ENCODE results near the gene DUSP28. TPM values are rescaled to one million over a fixed set of nuclear protein-coding genes. Genes with fewer than 3 reads are reported as not detected.

The DUSP28 gene
- total and polyA plus RNA-seq, 2 of the 13 experiments (the other 11 are each of a cell fraction or from before 2014, with no cell fraction given) = 5.2 to 8.6 TPM

DNA sequence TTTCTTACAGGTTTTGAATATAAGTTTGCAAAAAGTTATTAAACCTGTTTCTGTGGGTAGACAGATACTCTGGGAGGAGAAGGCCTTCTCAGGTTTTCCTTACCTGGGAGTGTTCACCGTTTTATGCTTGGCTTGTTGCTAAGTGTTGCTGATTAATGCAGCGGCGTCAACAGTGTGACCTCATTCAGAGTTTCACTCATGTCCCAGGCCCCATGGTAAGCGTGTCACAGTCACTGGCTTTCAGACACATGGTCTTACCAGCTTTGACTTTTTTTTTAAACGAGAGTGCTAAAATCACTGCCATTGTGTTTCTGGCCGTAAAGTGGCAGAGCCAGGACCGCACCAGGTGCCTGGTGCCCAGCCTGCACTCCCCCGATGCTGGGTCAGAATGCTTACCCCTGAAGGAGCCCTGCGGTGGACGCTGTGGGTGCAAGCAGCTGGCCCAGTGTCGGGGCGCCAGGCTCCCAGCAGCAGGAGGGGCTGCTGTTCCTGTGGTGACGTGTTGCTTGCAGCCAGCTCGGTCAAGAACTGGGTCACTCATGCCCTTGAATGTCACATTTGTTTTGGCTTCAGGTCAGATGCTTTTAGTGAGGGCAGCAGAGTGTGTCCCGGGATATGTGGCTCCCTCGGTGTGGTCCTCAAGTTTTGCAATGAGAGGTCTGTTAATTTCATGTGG lies 29.8 kb downstream of the DUSP28 start:
- Histone ChIP-seq H3K9ac (ENCODE audit: insufficient read depth, low read depth, low read length) (no peak overlapping the region), H3K9me3 (ENCODE audit: low read length) (no peaks in the 10 kb centered on the region), H3K79me2 (ENCODE audit: insufficient read depth, low read length) (peaks cover 43% of the 10 kb centered on the region), H3K4me1 (ENCODE audit: insufficient read depth, low read length) (peaks cover 25% of the 10 kb centered on the region), H3K27me3 (ENCODE audit: control insufficient read depth in 1 of 2, insufficient read depth in 2 of 2, low read length in 2 of 2) (peaks cover 0 to 4% of the 10 kb centered on the region in 2 experiments; a peak in 1 of 5 replicates), H3K36me3 (replicated peaks in 1 of 2; ENCODE audit: control insufficient read depth in 1 of 2, insufficient read depth in 2 of 2, low read length in 2 of 2) (peaks cover 20 to 36% of the 10 kb centered on the region in 2 experiments), H2AFZ (ENCODE audit: low read length) (no peak overlapping the region), H3K27ac (ENCODE audit: extremely low read length, insufficient read depth, low read length) (no peak overlapping the region), H3K4me3 (replicated peaks in 1 of 3; ENCODE audit: insufficient read depth in 1 of 3, low read depth in 2 of 3, low read length in 3 of 3) (no peak overlapping the region), H4K20me1 (ENCODE audit: insufficient read depth, low read length) (peaks cover 14% of the 10 kb centered on the region; the same call in 1 of the 2 replicates), H3K4me2 (ENCODE audit: low read depth, low read length) (no peak overlapping the region)
- in situ Hi-C loops (cut with HindIII; ENCODE audit: extremely low pct_ligation_motif_present, low pct_unique_long_range_greater_than_20kb) (no loop called here), intact Hi-C loops (cut with micrococcal nuclease; ENCODE audit: unreplicated experiment) (no loop called here)
- no peak for FAIRE-seq
- ATAC-seq = no peak
- 89% methylated on average over 15 of the region's 16 CpGs for WGBS (ENCODE audit: low lambda C conversion rate)
- no TSS peak for BruUV-seq (replicated peaks)
- DNase-seq (ENCODE audit: low spot score) = no peak
- CTCF ChIA-PET (ENCODE audit: low intra/inter-chr PET ratio, low total read pairs) = no interaction called here
- POLR2A ChIA-PET = interaction anchor here (5.6 to 6.0 kb wide), 3 partner anchors 15 to 30 kb away, joined by 86 to 149 read pairs (median 147); partner anchors contain the start of genes ANKMY1, DUSP28 and RNPEPL1
- no peak for TF ChIP-seq RORA (CRISPR knock-in tag; IDR thresholded peaks at IDR 0.05)
- no peak for TF ChIP-seq SRY (CRISPR knock-in tag; IDR thresholded peaks at IDR 0.05)
- no peak for TF ChIP-seq SRF (IDR thresholded peaks at IDR 0.05; ENCODE audit: low read depth, low read length)
- TF ChIP-seq, protein P1, sequence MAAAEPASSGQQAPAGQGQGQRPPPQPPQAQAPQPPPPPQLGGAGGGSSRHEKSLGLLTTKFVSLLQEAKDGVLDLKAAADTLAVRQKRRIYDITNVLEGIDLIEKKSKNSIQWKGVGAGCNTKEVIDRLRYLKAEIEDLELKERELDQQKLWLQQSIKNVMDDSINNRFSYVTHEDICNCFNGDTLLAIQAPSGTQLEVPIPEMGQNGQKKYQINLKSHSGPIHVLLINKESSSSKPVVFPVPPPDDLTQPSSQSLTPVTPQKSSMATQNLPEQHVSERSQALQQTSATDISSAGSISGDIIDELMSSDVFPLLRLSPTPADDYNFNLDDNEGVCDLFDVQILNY (CRISPR knock-in tag; conservative IDR thresholded peaks at IDR 0.05) = no peak
- no peak for TF ChIP-seq CHD2 (IDR thresholded peaks at IDR 0.05; ENCODE audit: low read depth, low read length)
- TF ChIP-seq, protein P2, sequence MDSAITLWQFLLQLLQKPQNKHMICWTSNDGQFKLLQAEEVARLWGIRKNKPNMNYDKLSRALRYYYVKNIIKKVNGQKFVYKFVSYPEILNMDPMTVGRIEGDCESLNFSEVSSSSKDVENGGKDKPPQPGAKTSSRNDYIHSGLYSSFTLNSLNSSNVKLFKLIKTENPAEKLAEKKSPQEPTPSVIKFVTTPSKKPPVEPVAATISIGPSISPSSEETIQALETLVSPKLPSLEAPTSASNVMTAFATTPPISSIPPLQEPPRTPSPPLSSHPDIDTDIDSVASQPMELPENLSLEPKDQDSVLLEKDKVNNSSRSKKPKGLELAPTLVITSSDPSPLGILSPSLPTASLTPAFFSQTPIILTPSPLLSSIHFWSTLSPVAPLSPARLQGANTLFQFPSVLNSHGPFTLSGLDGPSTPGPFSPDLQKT (CRISPR knock-in tag; IDR thresholded peaks at IDR 0.05; ENCODE audit: borderline replicate concordance) = no peak
- no peak for TF ChIP-seq DNMT1 (CRISPR knock-in tag; IDR thresholded peaks at IDR 0.05)
- no peak for TF ChIP-seq MIER2 (CRISPR knock-in tag; IDR thresholded peaks at IDR 0.05)
- TF ChIP-seq IKZF1 (IDR thresholded peaks at IDR 0.05) = no peak
- TF ChIP-seq ATM (IDR thresholded peaks at IDR 0.05; ENCODE audit: borderline replicate concordance) = no peak
- TF ChIP-seq ZBTB8A (CRISPR knock-in tag; IDR thresholded peaks at IDR 0.05; ENCODE audit: borderline replicate concordance, low read depth) = no peak
- no peak for TF ChIP-seq THRA (CRISPR knock-in tag; IDR thresholded peaks at IDR 0.05; ENCODE audit: borderline replicate concordance)
- TF ChIP-seq BRD4 (CRISPR knock-in tag; IDR thresholded peaks at IDR 0.05) = no peak
- TF ChIP-seq, protein P3, sequence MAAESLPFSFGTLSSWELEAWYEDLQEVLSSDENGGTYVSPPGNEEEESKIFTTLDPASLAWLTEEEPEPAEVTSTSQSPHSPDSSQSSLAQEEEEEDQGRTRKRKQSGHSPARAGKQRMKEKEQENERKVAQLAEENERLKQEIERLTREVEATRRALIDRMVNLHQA (CRISPR knock-in tag; IDR thresholded peaks at IDR 0.05) = no peak
- TF ChIP-seq HNF4A (CRISPR knock-in tag; IDR thresholded peaks at IDR 0.05) = no peak
- TF ChIP-seq, protein P4, sequence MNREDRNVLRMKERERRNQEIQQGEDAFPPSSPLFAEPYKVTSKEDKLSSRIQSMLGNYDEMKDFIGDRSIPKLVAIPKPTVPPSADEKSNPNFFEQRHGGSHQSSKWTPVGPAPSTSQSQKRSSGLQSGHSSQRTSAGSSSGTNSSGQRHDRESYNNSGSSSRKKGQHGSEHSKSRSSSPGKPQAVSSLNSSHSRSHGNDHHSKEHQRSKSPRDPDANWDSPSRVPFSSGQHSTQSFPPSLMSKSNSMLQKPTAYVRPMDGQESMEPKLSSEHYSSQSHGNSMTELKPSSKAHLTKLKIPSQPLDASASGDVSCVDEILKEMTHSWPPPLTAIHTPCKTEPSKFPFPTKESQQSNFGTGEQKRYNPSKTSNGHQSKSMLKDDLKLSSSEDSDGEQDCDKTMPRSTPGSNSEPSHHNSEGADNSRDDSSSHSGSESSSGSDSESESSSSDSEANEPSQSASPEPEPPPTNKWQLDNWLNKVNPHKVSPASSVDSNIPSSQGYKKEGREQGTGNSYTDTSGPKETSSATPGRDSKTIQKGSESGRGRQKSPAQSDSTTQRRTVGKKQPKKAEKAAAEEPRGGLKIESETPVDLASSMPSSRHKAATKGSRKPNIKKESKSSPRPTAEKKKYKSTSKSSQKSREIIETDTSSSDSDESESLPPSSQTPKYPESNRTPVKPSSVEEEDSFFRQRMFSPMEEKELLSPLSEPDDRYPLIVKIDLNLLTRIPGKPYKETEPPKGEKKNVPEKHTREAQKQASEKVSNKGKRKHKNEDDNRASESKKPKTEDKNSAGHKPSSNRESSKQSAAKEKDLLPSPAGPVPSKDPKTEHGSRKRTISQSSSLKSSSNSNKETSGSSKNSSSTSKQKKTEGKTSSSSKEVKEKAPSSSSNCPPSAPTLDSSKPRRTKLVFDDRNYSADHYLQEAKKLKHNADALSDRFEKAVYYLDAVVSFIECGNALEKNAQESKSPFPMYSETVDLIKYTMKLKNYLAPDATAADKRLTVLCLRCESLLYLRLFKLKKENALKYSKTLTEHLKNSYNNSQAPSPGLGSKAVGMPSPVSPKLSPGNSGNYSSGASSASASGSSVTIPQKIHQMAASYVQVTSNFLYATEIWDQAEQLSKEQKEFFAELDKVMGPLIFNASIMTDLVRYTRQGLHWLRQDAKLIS (CRISPR knock-in tag; IDR thresholded peaks at IDR 0.05) = no peak
